Stimulated activated CD4-positive, alpha-beta T cell treated with anti-CD3 and anti-CD28 coated beads, TNF-alpha, amount 100 ng/mL, for 4 hours (primary cell): ENCODE data around the gene GNB1L.

Source experiments
- DNase-seq, 3 experiments: peaks; one replicate each; pipeline ENCODE4 v3.0.0-alpha.2; 2020; ENCODE audit warnings: low read depth in 3 of 3

Gene GNB1L

DNA sequence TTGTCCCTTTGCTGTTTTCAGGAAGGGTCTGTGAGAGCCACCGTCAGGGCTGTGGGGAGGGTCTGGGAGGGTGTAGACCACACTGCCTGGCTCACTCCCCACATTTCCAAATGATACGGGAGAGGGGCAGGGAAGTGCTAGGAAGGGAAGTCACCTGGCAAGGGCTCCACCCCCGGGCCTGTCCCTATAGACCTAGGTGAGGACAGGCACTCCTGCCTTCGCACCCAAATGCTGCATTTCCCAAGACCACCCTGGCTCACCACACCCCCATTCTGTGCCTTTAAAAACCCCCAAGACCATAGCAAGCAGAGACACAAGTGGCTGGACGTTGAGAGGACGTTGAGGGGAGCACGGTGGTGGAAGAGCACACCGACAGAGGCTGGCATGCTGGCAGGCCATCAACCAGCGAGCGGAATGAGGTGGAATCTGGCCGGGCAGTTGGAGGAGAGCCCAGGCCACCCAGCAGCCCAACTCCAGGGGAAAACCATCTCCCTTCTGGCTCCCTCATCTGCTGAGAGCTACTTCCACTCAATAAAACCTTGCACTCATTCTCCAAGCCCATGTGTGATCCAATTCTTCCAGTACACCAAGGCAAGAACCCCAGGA is 45.7 kb downstream of the GNB1L start:
- DNase-seq: no peak

DNA sequence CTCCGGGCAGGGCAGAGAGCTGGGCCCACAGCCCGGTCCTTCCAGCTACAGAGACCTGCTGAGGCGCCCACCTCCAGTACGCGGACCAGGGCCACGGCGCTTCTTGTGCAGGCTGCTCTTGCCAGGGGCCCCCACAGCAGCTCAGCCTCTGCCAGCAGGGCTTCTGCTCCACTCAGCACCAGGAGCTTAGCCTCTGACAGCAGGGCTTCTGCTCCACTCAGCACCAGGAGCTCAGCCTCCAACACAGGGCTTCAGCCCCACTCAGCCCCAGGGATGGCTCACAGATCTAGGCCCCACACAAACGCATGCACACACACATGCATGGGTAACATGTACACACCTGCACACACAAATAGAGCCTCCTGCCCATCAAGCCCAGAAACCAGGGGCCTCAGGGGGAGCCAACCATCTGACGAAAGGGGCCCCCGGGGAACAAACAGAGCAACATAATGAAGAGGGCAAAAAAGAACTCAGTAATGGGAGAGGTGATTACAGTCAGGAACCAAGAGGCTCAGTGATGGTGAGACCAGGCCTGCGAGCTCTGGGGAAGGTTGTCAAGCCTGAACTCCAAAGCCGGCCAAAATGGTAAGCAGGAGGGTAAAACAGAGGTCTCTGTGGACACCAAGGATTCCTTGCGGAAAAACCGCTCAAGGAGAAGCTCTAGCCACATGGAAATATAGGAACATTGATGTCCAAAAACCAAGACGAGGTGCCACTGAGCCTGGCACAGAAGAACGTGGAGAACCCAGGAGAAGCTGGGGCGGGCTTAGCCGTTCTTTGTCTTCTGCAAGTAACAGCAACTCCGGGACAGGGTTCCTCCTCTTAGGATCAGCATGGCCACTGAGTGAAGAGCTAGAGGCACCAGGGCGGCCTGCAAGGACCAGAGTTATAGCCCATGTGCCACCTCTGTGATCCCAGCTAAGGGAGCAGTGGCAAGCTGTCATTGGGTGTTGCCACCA is 46.5 kb downstream of the GNB1L start:
- no peak for DNase-seq

DNA sequence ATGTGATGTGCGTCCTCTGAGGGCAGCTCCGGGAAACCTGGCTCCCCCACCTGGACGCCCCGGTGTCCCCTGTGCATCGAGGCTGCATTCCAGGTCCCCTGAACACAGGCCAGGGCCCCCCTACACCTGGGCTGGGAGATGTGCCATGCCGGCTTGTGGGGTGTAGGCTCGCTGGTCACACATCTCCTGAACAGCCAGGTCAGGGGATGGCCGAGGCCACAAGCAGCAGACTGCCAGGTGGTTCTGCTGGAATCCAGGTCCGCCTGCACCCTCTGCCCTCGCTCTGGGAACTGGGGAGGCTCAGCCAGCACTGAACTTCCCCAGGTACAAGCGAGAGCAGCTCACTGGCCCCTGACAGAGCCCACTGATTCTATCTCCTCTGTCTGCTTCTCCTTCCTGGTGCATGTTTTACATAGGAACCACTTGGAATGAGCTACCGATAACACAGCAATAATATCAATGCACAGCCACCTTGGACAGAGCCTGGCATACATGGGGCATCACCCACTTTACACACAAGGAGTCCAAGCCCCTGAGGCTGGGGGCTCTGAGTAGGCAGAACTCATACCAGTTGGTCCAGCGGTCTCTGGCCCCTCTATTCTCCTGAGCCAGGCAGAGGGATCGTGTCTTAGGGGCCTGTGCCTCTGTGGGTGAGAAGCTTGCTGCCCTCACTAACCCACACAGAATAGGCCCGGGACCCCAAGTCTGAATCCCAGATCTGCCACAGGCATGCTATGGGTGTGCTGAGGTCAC is 47.3 kb downstream of the GNB1L start:
- no peak for DNase-seq

DNA sequence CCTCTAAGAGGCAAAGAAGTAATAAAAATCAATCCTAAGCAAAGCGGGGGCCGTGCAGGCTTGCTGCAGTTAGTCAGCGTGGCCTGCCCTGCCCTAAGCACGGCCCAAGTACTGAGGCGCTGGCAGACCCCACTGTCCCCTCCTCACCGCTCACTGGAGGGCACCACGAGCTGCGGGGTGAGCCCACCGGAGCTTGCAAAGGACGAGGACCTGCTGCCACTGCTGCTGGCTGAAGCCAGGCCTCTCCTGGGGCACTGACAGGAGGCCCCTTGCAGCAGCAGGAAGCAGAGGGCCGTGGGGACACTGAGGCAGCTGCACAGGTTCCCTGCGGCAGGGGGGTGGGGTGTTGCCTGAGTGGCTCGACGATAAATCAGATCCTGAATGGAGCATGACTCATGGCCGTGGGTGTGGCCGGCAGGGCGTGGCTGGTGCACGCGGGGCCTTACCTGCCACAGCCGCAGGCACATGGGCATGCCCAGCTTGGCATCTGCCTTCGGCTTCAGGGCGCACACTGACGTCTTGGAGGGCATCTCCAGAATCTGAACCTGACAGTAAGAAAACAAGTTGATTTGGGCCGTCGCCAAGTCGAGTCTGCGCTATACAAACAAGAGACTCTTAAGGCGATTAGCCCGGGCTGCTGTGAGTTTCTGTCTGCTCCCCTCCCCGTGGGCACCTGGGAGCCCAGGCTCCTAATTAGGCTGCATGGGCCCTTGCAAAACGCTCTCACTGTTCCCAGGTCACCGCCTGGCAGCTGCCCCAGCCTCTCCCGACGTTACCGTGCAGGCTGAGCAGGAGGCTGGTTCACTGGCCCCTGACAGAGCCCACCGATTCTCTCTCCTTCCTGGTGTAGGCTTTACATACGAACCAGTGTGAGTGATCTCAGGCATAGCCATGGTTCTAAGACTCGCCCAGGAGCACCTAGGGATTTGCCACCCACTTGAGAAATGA is 48.2 kb downstream of the GNB1L start:
- no peak for DNase-seq

DNA sequence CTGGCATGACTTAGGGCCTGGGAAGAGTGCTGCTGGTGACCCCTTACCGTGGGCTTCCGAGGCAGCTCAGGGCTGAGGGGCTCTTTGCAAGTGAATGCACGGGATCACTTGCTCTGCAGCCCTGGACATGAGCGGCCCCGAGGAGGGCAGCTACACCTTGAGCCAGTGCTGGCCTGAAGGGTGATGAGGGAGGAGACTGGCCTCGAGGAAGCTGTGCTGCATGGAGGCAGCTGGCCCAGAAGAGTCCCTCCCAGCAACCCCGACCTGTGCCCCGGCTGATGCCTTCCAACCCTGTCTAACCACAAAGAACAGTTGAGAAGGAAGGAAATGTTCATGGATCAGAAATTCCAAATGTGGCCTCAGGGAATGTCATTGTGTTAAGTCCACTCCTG is 48.9 kb downstream of the GNB1L start:
- DNase-seq: no peak

DNA sequence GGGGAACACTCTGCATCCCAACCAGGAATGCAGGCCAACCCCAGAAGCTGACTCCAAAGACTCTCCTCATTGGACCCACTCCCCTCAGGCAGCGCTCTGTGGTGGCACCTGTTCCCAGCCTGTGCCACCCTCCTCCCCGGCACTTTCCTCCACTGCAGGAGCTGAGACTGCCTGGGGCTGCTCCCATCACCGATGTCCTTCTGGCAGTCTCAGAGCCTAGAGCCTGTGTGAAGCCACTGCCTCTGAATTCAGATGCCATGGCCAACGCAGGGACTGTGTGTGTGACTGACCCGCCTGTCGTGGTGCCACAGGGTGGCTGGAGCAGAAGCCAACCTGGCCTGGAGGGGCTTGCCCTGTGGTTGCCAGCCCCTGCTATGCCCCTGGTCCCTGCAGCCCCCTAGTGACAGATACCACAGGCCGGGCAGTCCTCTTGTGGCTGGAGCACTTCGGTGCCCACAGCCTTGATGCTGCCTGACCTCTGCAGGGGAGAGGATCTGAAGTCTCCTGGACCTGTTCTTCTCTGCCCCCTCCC is 50.9 kb downstream of the GNB1L start:
- no peak for DNase-seq

DNA sequence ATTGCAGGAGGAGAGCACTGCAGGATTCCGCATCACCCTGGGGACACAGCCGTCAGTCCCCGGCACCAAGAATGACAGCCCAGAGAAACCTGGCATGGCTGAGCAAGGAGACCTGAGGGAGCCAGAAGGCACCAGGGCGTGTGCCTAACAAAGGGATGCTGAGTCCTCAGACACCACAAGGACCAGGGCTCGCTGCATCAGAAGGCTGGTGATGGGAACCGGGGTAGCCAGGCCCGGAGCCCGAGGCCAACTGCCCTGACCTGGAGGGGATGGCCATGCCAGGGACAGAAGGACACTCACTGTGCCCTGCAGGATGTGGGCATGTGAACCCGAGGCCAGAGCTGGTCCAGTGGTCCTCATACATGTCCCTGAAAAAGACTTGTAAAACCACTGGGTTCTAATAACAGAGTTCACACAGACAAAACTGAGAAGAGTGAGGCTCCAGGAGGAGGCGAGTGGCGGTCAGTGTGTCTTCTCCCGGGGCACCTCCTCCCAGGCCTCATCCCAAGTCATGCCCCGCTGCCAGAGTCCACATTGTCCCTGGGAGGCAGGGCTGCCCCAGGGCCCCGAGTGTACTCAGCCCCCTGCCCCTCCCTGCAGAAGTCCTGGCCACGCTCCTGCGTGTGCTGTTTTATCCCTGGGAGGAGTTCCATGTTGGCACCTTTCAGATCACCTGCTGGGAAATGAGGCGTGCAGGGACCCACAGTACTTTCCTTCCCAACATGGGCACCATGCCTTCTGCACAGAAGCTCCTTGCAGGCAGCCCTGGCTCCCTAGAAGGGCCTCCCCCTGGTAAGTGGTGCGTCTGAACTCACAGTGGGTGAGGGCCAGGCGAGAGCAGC is 51.6 kb downstream of the GNB1L start:
- no peak for DNase-seq

DNA sequence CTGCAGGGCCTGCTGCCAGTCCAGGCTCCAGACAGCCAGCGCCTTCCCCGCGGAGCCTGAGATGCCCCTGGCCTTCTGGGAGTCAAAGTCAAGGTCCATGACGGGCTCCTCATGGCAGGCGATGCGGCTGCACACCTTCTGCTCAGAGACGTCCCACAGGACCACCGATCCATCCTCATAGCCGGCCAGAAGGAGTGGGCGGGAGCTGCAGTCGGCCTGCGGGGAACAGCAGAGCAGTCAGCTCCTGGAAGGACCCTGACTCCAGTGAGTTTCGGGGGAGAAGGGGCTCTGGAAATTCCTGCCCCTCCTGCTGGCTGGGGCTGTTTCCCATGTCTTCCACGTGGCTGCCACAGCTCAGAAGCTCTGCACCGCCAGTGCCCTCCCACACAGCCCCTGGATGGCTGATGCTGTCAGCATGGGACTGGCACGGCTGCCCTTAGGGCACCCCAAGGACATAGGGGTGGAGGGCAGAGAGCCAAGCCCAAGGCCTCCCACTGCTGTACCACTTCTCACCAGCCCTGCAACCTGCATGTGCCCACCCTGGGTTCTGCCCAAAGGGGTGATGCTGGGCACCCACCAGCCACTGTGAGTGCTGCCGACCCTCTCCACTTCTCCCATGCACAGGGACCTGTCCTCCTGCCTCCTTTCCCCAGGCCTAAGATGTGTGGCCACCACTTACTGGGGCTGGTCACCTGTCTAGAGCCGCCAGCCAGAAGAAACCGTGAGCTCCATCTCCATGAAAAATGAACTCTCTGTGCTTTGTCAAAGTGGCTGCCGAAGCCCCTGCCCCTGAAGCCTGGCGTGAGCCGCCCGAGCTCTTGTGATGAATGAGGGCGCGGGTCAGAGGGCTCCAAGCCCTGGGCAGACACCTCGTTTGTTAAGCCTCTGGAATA is 52.4 kb downstream of the GNB1L start:
- no peak for DNase-seq

DNA sequence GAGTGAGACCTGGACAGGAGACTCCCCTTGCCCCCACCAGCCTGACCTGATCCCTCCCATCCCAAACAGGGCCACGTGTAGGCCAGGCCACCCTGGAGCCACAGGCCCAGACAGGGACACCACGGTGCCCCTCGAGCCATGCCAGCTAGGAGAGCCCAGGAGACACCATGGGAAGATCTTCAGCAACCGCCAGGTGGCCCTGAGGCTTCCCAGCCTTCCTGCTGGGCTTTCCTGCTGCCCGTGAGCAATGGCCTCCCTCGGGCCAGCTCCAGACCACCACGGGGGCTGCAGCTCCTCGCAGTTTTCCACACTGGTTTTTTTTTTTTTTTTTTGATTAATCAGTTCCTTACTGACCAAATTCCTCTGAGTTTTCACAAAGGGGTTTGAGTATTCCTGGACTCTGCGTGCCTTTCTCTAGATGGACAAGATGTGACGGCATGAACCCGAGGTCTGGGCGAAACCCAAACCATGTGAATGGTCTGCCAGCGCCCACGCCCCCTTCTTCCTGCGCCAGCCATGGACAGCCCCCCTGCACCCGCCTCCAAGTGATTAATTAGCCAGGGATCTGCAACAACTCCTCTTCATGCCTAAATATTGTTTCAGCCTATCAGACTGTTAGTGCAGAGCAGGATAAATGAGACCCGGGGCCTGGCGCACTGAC is 53.2 kb downstream of the GNB1L start:
- DNase-seq: no peak

DNA sequence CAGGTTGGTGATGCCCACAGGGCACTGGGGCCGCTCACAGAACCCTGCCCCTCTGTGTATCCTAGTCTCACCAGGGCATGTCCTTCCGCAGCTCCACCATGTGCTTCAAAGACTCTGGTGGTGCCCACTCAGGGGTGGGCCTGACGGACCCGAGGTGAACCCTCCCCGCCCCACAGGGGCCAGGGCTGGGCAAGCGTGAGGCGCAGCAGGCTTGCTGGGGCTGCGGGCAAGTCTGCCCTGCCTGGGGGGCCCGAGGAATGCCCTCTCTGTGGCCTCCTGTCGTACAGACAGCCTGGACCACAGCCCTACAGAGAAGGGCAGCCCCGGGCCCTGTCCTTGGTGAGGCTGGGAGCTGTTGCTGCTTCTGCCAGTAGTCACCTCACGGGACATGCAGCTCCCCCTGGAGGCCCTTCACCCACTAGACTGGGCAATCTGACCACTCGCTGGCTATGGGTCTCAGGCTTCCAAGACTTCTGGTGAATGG is 53.9 kb downstream of the GNB1L start:
- no peak for DNase-seq

DNA sequence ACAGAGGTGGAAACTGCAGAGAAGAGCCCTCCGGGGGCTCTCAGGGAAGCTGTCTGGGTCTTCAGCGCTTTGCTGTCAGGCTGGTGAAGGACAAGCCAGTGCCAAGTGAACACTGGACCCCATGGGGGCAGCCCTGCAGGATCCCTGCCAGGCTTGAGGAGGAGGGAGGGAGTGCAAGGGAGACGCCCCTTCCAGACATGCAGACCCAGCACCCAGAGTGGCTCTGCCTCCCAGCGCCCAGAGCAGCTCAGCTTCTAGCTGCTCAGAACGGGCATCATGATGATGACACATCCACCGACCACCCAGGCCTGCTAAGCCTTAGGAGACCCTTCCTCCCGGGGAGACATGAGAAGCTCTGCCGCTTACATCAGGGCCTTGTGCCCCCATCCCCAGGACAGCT is 54.4 kb downstream of the GNB1L start:
- DNase-seq: no peak

DNA sequence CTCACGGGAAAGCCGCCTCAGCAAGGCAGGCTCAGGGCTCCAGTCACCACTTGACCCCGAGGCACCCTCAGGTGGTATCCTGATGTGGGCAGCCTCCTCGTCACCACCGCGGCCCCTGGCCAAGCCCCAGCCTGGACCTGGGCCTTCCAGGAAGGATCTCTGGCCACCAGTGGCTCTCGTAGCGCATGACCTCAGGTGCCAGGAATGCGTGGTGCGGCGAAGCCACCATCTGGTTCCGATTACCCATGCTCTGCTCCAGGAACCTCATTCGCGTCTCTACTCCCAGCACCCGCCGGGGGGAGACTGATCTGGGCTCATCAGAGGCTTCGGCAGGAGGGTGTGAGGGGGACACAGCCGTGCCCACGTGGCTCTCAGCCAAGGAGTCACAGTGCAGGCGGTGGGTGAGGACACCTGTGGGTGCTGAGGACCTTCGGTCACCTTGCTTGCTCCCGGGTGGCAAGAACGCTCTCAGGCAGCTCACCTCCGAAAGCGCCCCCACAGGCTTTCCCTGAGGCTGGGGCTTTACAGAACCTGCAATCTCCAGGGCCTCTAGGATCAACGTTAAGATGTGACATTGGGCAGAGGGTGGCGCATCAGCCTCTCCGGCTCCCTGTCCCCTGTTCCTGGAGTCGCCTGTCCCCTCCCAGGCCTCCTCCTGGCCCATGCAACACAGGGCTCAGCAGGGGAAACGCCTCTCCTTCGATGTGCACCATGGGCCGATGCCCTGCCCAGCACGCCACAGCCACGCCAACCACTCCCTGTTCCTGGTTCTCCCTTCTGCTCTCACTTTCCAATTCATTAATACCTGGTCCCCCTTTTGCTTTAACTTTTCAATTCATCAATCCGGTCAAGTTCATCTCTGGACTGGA is 55.1 kb downstream of the GNB1L start:
- DNase-seq: no peak

DNA sequence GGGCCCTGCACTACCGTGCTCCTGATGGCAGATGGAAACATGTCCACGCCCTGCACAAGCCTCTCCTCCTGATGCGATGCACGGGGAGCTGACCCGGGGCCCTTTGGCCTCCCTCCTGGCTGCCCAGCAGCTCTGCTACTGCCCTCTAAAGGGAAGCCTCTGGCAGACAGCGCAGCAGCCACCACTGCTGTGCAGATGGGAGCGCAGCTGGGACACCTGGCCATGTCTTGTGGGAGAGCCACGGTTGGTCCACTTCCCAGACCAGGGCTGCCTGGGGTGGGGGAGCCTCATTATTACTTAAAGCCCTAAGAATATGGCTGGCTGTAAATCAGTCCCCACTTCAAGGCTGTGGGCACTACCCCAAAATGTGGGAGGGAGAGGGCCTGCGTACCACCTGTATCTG is 55.8 kb downstream of the GNB1L start:
- DNase-seq: no peak

DNA sequence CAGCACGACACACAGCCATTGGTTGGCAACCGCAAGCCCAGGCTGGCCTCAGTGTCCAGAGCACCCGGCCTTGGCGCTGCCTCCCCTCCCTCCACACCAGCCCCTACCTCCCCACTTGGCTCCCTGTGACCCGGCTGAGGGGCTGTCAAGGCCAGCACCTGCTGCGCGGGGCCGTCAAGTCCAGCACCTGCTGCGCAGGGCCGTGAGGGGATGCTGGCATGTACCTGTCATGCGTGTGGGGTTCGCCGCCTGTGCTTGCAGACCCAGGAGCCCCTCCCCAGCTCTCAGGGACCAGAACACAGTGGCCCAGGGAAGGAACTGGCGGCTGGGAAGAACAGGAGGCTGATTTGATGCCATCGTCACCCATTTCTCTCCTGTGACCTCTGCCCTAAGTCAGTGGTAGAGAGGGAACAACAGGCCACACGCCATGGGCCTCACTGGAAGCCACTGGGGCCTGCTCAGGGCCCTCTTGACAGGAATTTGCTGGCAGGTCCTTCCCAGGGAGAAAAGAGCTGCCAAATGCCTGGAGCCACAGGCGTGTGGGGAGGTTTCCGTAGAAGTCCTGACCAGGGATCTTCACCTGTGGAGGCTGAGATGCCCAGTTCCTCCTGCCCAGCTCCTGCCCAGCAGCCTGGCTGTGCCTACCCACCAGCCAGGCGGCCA is 56.5 kb downstream of the GNB1L start:
- no peak for DNase-seq

DNA sequence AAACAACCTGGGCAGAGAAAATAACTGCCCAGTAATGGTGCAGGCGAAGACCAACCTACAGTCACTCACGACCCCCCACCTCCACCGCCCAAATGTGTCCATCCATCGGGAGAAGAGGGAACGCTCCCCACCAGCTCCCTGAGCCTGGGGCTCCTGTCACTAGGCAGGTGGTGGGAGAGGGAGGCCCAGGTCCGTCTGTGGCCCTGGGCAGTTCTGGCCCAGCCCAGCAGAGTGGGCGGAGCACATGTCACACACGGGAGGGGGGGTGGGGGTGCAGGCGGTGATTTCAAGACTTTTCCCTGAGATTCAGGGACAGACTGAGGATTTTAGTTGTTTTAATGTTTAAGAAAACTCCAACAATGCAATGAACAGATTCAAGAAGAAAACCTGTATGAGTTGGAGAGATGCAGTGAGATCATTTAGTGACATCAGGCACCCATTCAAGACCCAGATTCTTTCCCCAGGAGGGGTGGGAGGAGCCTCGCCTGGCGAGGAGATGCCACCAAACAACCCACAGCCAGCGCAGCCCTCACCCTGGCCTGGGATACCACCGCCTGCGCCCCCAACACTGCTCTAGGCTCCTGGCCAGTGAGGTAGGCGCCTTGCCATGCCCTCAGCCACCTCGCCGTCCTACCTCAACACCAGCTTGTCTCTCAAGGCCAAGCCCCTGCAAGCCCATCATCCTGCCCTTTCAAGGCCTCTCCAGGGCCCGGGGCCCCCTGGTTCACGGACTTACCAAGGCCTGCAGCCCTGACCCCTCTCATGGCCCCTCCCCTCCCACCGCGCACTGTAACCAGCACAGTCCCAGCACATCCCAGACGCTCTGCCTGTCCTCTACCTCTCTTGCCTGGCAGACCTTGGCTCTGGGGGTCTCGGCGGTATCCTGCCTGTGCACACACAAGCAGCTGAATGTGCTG is 57.3 kb downstream of the GNB1L start:
- DNase-seq: no peak

DNA sequence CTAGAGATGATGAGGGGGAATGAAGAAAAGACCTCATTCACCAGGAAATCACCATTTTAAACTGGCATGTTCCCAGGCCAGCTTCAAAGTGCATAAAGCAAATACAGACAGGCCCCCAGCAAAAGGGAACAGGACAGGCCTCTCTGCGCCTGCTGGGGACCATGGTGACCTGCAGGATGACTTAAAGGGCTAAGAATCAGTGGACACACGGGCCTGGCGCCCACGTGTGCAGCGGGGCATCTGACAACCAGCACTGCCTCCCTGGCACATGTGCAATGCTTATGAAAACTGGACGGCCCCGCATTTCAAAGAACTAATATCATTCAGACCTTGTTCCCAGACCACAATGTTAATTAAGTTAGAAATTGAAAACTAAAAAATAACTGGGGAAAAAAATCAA is 58.5 kb downstream of the GNB1L start:
- DNase-seq: no peak
